ENCODE data around the gene KRT1.
"Not testable (repeated sequence)": the region's sequence is repeated elsewhere in the genome, so short reads cannot be mapped to it uniquely, and the experiment has no call there.

KRT1 gene

DNA sequence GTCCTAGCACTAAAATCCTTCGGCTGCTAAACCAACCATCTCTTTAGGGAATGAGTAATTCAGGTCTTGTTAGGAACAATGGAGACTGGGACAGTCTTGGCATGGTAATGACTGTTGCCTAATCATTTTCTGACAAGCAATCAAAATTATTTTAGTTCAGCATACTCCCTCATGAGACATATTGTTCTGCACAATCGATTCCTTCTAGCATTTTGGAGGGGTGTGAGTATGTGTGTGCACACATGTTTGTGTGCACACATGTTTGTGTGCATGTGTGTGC lies 2.1 kb upstream of the KRT1 start:
- DNase-seq (ENCODE audit: low read depth): no peak

DNA sequence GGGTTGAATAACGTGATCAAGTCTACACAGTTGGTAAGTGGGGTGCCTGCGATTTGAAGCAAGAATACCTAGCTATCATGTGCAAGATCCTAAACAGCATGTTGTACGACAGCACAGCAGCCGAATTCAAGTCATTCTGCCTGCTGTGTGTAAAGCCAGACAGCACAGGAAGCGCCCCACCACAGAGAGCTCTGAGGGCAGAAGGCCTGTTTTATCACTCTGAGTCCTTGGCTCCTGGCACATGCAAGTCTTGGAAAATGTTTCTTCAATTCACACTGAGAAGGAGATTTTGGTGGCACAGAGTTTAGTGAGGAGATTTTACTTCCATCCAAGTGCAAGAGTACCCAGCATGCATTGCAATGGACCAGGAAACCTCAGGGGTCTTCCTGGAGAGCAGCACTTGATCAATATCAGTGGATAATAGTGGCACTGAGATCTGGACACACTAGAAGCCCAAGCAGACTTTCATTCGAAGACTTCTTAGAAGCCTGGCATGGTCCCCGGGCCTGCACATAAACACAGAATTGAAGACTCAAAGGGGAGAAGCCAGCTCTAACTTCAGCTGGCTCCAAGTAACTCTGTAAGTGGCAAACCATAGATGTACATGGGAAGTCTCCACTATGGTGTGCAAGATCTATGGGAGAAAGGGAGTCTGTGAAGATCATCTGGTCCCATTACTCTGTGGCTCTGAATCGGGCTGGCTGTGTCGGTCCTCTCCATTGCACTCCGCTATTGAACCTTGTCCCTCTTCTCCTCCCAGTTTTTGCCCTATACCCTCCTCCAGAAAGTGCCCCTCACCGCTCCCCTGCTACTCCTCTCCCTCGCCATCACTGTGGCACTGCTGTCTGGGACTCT lies 1.5 kb upstream of the KRT1 start:
- DNase-seq (ENCODE audit: low read depth): no peak

DNA sequence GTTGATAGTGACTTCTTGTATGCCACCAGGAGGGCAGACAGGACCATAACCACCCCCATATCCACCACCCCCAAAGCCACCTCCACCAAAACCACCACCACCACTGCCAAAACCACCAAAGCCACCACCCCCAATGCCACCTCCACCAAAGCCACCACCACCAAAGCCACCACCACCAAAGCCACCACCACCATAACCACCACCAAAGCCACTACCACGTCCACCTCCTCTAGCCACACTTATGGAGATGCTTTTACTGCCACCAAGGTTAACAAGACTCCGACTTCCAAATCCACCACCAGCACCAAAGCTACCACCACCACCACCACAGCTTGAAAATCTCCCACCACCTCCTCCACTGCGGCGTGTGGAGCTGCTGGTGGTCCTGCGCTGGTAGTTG lies 332 bp downstream of the KRT1 start:
- DNase-seq (ENCODE audit: low read depth): no peak

DNA sequence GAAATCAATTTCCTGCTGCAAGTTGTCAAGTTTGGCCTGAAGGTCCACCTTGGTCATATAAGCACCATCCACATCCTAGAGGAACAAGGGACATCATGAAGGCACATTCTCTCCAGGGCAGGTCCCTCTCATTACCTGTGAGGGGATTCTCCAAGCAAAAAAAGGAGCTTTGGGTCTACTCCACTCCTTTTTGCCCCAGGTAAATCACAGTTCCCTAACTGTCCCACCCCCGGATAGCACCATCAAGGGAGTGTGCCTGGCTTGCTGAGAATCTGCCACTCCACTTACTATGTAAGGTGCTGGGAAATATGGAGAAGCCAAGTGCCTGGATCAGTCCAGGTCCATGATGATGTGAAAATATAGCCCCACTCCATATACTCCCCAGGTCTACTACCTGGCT lies 2.5 kb downstream of the KRT1 start:
- no peak for DNase-seq (ENCODE audit: low read depth)

DNA sequence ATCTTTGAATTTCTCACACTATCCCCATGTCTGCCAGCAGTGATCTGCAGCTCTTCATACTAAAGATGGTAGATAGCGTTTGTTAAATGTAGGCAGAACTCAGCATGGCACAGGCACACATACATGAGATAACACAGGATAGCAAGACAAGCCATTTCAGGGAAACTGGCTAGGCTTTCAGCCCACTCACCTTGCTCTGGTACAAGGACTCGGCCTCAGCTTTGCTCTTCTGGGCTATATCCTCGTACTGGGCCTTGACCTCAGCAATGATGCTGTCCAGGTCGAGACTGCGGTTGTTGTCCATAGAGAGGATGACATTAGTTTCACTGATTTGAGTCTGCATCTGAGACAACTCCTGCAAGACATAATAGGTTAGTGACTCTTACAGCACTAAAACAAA lies 3.1 kb downstream of the KRT1 start:
- DNase-seq (ENCODE audit: low read depth): no peak

DNA sequence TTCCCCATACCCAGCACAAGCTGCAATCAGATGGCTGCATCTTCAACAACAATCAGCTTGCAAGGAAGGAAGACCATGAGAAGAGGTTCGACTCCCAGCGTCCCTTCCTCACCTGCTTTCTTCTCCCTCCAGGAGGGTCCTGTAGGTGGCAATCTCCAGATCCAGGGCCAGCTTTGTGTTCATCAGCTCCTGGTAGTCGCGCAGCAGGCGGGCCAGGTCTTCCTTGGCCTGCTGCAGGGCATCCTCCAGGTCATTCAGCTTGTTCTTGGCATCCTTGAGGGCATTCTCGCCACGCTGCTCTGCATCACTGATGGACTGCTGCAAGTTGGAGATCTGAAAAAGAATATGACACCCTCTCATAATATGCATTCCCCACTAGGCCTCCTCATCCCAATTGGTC lies 4.0 kb downstream of the KRT1 start:
- no peak for DNase-seq (ENCODE audit: low read depth)

DNA sequence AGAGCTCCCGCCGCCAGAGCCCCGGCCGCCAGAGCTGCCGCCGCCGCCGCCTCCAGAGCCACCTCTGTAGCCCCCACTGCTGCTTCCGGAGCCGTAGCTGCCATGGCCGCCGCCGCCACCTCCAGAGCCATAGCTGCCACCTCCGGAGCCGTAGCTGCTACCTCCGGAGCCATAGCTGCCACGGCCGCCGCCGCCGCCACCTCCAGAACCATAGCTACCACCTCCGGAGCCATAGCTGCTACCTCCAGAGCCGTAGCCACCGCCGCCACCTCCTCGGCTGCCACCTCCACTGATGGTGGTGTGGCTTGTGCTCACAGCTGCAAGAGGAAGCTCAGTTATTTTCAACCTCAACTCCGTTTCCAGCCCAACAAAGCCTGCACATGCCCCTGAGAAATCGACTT lies 4.9 kb downstream of the KRT1 start:
- DNase-seq (ENCODE audit: low read depth): no peak

DNA sequence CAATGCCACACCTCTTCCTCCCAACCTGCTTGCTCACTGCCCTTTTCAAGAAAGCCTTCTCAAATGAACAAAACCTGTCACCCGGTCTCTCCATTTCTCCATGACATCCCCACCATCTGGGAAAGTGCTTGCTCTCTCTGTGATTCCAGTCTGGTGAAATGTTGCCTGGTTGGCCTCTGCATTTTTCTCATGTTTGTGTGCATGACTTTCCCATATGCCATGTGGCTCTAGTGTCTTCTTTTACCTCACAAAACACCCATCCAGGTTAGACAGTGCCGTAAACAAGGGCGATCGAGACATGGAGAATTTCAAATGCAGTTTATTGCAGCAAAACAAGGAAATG lies 5.8 kb downstream of the KRT1 start:
- no peak for DNase-seq (ENCODE audit: low read depth)

DNA sequence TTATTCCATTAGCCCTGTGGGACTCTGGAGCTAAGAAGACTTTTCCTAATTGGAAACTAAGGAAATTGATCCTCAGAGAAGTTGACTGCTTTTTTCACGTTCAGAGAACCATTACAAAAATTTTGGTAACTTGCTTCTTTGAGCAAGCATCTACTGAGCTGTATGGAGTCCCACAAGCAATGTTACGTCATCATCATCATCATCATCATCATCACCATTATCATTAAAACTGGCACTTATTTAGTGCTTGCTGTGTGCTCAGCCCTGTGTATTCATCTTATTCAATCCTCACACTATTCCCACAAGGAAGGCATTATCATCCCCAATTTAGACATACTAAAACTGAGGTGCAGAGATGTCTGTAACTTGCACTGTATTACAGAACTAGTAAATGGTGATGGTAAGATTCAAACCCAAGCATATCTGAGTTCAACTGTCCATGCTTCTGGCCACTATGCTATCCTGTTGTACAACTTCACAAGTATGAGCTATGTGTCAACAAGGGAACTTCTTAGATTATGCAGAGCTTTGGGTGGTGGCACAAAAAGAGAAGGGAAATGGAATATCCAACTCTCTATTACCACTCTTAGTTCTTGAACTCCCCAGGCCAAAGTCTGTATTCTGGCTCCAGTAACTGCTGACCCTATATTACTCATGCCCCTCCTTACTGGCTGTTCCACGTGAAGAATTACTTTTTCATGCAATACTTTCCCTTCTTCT lies 6.3 kb downstream of the KRT1 start:
- no peak for DNase-seq (ENCODE audit: low read depth)

DNA sequence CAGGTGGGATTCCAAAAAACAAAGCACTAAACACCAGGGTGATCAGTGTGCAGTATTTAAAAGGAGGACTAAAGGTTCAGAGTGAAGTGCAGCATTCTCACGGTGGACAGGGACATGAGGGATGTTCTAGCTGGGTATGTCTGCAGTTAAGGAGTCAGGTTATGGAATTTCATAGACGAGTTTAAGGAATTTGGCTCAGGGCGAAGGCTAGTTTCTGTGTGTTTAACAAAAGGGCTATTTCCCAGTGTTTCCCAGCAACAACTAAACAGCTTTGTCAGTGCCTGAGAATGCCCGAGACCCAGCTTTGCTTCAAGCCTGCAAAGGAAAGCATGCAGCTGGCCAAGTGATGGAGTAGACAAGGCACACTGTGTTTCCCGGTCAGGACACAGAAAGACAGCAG lies 7.0 kb downstream of the KRT1 start:
- no peak for DNase-seq (ENCODE audit: low read depth)

DNA sequence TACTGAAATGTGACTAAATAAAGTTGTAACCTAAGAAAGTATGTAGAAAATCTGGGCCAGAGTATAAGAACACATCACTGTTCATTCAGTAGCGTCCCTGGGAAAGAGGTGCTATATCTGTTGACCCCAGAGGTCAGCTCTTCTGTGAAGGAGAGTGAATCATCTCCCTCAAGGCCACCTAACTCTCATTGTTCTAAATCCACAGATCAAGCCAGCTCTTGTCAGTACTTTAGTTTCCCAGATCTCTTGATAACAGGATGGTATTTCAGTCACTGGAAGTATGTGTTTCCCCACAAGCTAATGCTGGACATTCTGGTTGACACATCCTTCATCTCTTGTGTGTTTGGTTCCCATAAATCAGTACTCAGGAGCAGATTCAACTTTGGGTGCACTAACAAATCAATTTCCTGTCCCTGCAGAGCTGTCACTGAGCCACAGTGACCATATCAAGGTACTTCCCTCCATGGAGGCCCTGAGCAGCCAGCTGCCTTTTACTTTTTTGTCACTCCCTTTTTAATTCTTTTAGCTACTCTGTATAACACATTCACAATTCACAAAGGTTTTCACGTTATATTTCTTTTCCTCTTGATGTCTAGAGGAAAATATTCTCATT lies 7.8 kb downstream of the KRT1 start:
- no peak for DNase-seq (ENCODE audit: low read depth)

DNA sequence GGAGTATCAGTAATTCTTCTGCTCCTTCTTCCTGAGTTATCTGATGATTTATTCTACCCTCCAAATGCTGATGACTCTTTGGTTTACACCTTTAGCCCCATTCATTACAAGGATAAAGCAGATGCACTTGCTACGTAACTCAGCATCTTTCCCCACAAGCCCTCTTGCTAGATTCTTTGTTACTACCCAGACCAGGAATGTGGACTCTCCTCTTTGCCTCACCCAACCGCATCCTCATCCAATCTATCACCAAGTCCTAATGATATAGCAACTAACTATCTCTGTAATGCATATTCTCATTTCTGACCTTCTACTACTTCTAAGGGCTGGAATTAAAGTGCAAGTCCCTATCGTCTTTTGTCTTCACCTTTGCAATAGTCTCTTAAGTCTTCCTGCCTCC lies 9.2 kb downstream of the KRT1 start:
- no peak for DNase-seq (ENCODE audit: low read depth)

DNA sequence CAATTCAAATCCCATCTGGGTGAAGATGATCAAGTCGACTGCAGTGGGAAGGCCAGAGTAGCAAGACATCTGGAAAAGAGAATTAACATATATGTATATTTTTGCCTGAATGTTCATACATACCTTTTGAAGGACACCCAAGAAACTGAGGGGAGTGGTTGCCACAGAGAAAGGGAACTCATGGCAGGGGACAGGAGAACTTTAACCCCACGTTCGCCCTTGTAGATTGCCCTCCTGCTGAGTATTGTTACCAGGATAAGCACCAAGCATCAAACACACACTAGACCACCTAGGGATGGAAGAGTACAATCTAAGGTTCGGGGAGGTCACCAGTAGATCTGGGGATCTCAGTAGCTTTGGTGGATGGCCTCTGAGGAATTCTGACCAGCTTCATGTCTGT lies 9.7 kb downstream of the KRT1 start:
- no peak for DNase-seq (ENCODE audit: low read depth)

DNA sequence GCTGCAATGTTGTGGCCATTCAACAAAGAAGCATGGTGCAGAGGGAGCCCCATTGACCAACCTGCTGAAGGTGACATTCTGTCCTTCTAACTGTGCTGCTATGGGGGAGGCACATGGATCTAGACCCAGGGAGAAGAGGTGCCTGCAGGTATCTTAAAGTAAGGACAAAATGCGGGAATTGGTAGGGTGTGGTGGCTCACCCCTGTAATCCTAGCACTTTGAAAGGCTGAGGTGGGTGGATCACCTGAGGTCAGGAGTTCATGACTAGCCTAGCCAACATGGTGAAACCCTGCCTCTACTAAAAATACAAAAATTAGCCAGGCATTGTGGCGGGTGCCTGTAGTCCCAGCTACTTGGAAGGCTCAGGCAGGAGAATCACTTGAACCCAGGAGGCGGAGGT lies 10.3 kb downstream of the KRT1 start:
- DNase-seq (ENCODE audit: low read depth): not testable (repeated sequence)

DNA sequence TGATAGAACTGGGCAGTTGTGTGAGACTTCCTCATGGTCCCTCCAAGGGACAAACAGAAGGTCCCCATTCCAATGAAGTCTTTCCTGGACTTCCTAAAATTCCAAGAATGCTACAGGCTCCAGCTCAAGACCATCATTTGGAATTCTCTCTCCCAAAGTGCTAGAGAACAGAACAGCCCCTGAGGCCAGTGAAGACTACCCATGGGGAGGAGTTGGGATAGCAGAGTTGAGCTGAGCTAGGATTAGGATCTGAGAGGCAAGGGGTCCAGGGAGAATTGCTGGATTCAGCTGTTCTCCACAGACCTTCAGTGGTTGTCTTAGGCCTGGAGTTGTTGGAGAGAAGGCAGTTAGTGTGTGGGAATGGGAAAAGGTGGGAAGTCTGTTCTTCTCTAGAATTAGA lies 10.8 kb downstream of the KRT1 start:
- DNase-seq (ENCODE audit: low read depth): no peak

DNA sequence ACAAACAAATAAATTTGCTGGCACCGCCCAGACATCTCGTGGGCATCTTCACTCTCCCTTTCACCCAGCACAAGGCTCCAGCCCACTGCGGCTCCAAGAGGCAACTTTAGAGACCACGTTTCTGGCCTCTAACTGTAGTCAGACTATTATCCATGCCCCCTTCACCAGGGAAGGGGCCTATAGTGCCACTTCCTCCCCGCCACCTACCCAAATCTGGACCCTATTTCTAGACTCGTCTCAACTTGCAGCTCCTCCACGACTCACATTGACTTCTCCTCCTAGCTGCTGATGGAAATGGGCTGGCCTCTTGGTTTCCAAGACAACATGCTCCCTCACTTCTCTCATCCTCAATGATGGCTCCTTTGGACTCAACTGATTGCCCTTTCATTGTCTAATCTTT lies 12.3 kb downstream of the KRT1 start:
- no peak for DNase-seq (ENCODE audit: low read depth)

DNA sequence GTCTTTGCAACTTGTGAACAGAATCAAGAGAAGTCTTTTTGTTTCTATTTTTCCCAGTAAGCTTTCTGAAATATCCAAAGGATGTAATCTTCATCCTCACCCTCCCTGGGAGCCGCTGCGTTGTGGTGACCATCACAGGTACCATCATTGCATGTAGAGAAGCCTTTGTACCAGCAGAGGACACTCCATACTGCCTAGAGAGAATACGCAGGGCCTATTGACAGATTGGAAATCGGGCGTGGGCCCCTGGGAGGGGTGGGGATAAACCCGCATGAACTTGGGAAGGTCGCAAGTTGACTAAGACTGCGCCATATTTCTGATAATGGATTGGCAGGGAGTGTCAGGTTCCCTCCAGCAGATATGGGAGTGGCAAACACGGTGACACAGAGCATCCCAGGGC lies 12.7 kb downstream of the KRT1 start:
- DNase-seq (ENCODE audit: low read depth): no peak

DNA sequence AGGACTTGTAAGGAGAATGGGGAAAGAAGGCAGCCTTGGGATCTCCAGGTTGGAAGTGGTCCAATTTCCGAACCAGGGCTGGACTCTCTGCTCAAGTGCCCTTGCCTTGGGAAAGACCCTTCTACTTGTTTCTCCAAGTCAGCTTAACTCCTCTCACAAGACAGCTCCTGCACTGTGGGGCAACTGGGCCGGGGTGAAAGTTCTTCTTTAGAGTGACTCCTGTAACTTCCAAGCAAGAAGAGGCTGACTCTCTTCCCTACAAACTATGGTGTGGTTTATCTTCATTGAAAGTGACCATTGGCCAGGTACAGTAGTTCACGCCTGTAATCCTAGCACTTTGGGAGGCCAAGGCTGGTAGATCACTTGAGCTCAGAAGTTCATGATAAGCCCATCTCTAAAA lies 13.7 kb downstream of the KRT1 start:
- no peak for DNase-seq (ENCODE audit: low read depth)

DNA sequence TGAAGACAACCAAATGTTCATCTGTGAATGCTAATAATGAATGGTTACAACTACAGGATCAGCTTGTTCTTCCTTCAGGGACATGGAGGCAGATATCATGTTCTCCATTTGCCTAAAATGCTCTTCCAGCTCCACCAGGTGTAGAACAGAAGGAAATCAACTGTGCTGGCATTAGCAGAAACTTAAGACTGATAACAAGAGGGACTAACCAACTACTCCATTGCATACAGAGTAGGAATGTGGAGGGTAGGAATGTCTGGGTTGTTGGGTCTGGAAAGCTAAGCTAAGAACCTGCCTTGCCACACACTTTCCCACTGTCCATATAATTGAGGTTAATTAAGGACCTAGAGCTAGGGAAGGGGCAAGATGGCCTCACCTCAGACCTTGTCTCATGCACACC lies 16.8 kb downstream of the KRT1 start:
- no peak for DNase-seq (ENCODE audit: low read depth)

DNA sequence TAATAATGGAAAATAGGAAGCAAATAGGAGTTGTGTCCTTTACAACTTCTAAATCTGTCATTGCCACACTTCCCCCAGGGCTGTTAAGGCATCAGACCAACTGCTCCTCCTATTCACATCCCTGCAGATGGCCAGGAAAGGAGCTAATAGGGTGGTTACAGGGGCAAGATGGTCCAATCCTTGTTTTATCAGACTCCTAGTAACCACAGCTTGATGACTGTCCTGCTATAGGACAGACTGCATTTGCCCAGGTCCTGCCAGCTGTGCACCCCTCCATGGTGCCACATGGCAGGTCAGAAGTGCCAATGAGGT lies 17.3 kb downstream of the KRT1 start:
- DNase-seq (ENCODE audit: low read depth): no peak

DNA sequence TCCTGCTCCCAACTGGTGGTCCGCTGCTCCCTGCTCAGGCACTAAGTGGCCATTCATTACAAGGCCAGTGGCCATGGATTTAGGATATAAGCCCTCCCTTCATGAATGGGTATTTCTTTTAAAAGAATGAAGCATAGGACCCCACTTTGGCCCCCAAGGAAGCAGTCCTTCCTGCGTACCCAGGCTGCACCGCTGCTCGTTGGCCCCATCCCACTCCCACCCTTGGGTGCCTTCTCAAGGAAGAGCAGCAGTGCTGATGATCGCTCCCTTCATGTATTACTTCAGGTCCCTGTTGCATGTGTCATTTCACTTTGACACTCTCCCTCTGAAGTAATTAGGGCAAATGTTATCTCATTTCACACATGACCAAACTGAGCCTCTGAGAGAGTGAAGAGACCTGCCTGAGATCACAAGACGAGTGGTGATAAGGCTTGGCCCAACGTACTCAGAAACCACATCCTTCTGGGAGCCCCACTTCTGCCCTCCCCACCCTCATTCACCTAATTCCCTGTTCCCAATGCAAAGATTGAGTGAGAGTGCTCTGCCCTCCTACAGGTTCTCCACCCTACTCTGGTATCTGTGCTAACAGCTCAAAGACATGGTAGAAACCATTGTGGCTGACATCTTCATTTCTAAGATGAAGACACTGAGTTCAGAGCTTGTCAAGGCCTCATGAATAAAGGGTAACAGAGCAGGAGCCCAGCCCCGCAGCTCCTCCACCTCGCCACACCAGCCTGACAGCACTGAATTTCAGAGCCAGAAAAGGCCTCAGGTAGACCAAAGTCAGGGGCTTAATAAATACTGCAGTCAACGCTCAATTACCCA lies 17.9 kb downstream of the KRT1 start:
- no peak for DNase-seq (ENCODE audit: low read depth)

DNA sequence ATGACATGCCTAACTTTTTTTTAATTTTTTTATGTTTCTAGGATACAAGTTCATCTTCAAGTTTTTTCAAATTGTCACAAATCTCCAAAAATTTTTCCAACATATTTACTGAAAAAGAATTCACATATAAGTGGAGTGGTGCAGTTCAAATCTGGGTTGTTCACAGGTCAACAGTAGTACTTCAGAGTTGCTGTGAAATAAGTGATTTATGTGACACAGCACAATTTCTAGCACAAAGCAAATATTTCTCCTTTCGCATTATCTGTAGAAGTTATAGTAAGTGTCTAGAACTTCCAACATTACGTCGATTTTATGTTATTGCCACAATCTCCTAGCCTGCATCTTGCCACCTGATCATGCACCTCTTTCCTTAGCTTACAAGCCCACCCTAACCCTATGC lies 18.5 kb downstream of the KRT1 start:
- no peak for DNase-seq (ENCODE audit: low read depth)

DNA sequence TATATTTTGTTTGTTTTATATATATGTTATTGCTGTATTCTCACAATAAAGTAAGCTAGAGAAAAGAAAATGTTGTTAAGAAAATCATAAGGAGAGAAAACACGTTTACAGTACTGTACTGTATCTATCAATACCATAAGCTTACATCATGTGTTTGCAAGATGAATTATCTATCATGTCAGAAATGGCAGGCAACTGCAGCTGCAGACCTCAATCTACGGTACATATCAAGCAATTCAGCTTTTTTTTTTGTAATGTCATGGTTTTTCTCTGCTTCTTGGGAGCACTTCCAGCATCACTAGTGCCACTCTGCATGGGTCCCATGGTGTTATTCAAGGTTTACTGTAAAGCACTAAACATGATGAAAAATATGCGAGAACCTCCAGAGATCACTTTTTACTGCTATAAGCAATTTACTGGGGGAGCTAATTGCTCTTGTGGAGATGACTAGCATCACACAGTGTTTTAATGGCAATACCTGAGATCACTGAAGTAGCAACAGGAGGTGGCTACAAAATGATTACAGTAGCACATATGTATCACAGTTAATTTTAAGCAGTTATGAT lies 19.2 kb downstream of the KRT1 start:
- DNase-seq (ENCODE audit: low read depth): no peak
